ENCODE data around the gene TSKU.
"Not testable (repeated sequence)": the region's sequence is repeated elsewhere in the genome, so short reads cannot be mapped to it uniquely, and the experiment has no call there.

The TSKU gene

GRCh38 chr11:76803023-76803422, 19.9 kb downstream of the TSKU start:
- DNase-seq = no peak

- DNase-seq = no peak
These were observed 20.9 kb downstream of the TSKU start for GRCh38 chr11:76803811-76804600.

- DNase-seq = no peak
These were observed 22.2 kb downstream of the TSKU start for GRCh38 chr11:76805206-76805913.

GRCh38 chr11:76806131-76806530, 23.0 kb downstream of the TSKU start:
- DNase-seq = no peak

GRCh38 chr11:76806608-76807205, 23.6 kb downstream of the TSKU start:
- DNase-seq = no peak

GRCh38 chr11:76807206-76807875, 24.2 kb downstream of the TSKU start:
- peak; percentile 71 to 88 for DNase-seq

GRCh38 chr11:76808171-76808570, 25.0 kb downstream of the TSKU start:
- DNase-seq = no peak

GRCh38 chr11:76808996-76809395, 25.8 kb downstream of the TSKU start:
- no peak for DNase-seq

- DNase-seq = peak; percentile 17 to 32
These were observed 27.1 kb downstream of the TSKU start for GRCh38 chr11:76810151-76810853.

GRCh38 chr11:76811259-76811658, 28.1 kb downstream of the TSKU start:
- no peak for DNase-seq

- DNase-seq = no peak
These were observed 31.3 kb downstream of the TSKU start for GRCh38 chr11:76814414-76814813.

GRCh38 chr11:76815678-76816077, 32.5 kb downstream of the TSKU start:
- not testable (repeated sequence) for DNase-seq

- no peak for DNase-seq
These were observed 37.0 kb downstream of the TSKU start for GRCh38 chr11:76820184-76820566.

GRCh38 chr11:76821396-76821795, 38.2 kb downstream of the TSKU start:
- DNase-seq = not testable (repeated sequence)

GRCh38 chr11:76822406-76822805, 39.2 kb downstream of the TSKU start:
- DNase-seq = no peak

GRCh38 chr11:76823481-76824028, 40.4 kb downstream of the TSKU start:
- peak in 1 of 2 experiments; percentile 42 for DNase-seq

- DNase-seq = no peak
These were observed 41.2 kb downstream of the TSKU start for GRCh38 chr11:76824083-76824939.

- no peak for DNase-seq
These were observed 42.0 kb downstream of the TSKU start for GRCh38 chr11:76824980-76825725.

GRCh38 chr11:76825726-76826396, 42.7 kb downstream of the TSKU start:
- DNase-seq = no peak

- DNase-seq = not testable (repeated sequence)
These were observed 43.4 kb downstream of the TSKU start for GRCh38 chr11:76826508-76826907.
